Measurements from ENCODE around the gene GSAP. TPM values are rescaled to one million over a fixed set of nuclear protein-coding genes. Genes with fewer than 3 reads are reported as not detected.

Gene GSAP
- total and polyA plus RNA-seq, 2 donors (not counting 3 experiments of a cell fraction or from before 2014, with no cell fraction given): 2.3 to 5.8 TPM

DNA sequence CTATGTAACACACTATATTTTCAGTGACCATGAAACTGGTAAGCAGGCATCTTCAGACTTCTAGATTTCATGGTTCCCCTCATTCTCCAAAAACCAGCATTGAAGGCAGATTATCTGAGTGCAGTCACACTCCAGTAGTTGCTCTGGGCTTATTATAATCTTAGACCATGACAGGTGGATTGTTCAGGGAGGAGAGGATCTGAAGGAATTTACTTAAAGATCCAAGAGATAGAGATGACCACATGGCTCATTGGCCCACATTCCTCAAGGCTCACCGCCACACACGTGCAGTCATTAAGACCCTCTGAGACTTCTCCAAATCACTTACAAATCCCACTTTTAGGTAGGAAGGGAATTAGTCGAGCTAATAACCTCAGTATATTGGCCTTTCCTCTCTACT is 55.2 kb downstream of the GSAP start:
- no peak overlapping the region for H3K4me3 ChIP-seq (replicated peaks in 1 of 3; ENCODE audit: insufficient read depth in 1 of 3, low read depth in 1 of 3, low read length in 3 of 3)
- no peak overlapping the region for H3K27ac ChIP-seq (ENCODE audit: insufficient read depth, low read depth, low read length)
- no peak overlapping the region for H3K4me2 ChIP-seq (ENCODE audit: insufficient read depth, low read length)
- no peaks in the 10 kb centered on the region for H4K20me1 ChIP-seq (replicated peaks; ENCODE audit: control insufficient read depth, extremely low read depth, insufficient read depth, low read length)
- TF ChIP-seq MYC (IDR thresholded peaks at IDR 0.05; ENCODE audit: low read depth, low read length) (no peak), FOS (IDR thresholded peaks at IDR 0.05; ENCODE audit: borderline replicate concordance, insufficient read depth, low read length) (no peak), POLR2A (IDR thresholded peaks at IDR 0.05; ENCODE audit: low read depth, low read length) (no peak), POLR2AphosphoS5 (IDR thresholded peaks at IDR 0.05; ENCODE audit: insufficient read depth, low read depth, low read length) (no peak), GATA2 (IDR thresholded peaks at IDR 0.05; ENCODE audit: insufficient read depth, insufficient read length, low read depth, low read length) (no peak), JUN (IDR thresholded peaks at IDR 0.05; ENCODE audit: borderline replicate concordance, insufficient read depth, insufficient read length, low read depth) (no peak), EZH2 (IDR thresholded peaks at IDR 0.05; ENCODE audit: borderline replicate concordance, low read depth, low read length, severe bottlenecking) (no peak)
- TF ChIP-seq, protein P1, sequence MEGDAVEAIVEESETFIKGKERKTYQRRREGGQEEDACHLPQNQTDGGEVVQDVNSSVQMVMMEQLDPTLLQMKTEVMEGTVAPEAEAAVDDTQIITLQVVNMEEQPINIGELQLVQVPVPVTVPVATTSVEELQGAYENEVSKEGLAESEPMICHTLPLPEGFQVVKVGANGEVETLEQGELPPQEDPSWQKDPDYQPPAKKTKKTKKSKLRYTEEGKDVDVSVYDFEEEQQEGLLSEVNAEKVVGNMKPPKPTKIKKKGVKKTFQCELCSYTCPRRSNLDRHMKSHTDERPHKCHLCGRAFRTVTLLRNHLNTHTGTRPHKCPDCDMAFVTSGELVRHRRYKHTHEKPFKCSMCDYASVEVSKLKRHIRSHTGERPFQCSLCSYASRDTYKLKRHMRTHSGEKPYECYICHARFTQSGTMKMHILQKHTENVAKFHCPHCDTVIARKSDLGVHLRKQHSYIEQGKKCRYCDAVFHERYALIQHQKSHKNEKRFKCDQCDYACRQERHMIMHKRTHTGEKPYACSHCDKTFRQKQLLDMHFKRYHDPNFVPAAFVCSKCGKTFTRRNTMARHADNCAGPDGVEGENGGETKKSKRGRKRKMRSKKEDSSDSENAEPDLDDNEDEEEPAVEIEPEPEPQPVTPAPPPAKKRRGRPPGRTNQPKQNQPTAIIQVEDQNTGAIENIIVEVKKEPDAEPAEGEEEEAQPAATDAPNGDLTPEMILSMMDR (IDR thresholded peaks at IDR 0.05; ENCODE audit: extremely low read depth in 1 of 2, insufficient read depth in 1 of 2, low read depth in 1 of 2, low read length in 2 of 2): no peak
- TF ChIP-seq, protein P2, sequence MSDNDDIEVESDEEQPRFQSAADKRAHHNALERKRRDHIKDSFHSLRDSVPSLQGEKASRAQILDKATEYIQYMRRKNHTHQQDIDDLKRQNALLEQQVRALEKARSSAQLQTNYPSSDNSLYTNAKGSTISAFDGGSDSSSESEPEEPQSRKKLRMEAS (IDR thresholded peaks at IDR 0.05; ENCODE audit: insufficient read depth, insufficient read length): no peak
- H3K27me3 ChIP-seq (ENCODE audit: control insufficient read depth in 2 of 2, insufficient read depth in 2 of 2, low read length in 2 of 2): no peaks in the 10 kb centered on the region
- H3K36me3 ChIP-seq (ENCODE audit: control insufficient read depth in 2 of 2, extremely low read depth in 1 of 2, insufficient read depth in 2 of 2, low read length in 2 of 2): no peaks in the 10 kb centered on the region
- H3K9ac ChIP-seq (replicated peaks; ENCODE audit: extremely low read depth, insufficient read depth, low read length): no peak overlapping the region
- no peak for DNase-seq (ENCODE audit: low read depth, low spot score)
- H2AFZ ChIP-seq (ENCODE audit: low read depth, low read length): no peak overlapping the region
- POLR2A ChIA-PET: no interaction called here
- dilution Hi-C loops (cut with MboI; ENCODE audit: extremely low pct_ligation_motif_present, low sequenced_read_pairs) (no loop called here), intact Hi-C loops (cut with micrococcal nuclease) (no loop called here)
- H3K9me1 ChIP-seq (replicated peaks; ENCODE audit: control insufficient read depth, extremely low read depth, insufficient read depth, low read length): no peaks in the 10 kb centered on the region
- peaks cover 9% of the 10 kb centered on the region for H3K4me1 ChIP-seq (ENCODE audit: control insufficient read depth, extremely low read depth, insufficient read depth, low read length)
- CTCF ChIA-PET: interaction anchor here (1.2 kb wide), 1 partner anchor 8 kb away, joined by 4 read pairs; no protein-coding TSS in a partner anchor
- H3K9me3 ChIP-seq (replicated peaks; ENCODE audit: control insufficient read depth, insufficient read depth, low read length): no peaks in the 10 kb centered on the region
- no peak for FAIRE-seq
- no peaks in the 10 kb centered on the region for H3K79me2 ChIP-seq (ENCODE audit: control insufficient read depth, insufficient read depth, low read length)
- BruUV-seq (replicated peaks): no TSS peak

Data from endothelial cell of umbilical vein (primary cell).